ENCODE results near the gene DUOXA1. TPM values are rescaled to one million over a fixed set of nuclear protein-coding genes. Genes with fewer than 3 reads are reported as not detected.

DUOXA1 gene
- total and polyA plus RNA-seq, 7 donors = 0.04 to 0.56 (median 0.25) TPM; not detected in 3

DNA sequence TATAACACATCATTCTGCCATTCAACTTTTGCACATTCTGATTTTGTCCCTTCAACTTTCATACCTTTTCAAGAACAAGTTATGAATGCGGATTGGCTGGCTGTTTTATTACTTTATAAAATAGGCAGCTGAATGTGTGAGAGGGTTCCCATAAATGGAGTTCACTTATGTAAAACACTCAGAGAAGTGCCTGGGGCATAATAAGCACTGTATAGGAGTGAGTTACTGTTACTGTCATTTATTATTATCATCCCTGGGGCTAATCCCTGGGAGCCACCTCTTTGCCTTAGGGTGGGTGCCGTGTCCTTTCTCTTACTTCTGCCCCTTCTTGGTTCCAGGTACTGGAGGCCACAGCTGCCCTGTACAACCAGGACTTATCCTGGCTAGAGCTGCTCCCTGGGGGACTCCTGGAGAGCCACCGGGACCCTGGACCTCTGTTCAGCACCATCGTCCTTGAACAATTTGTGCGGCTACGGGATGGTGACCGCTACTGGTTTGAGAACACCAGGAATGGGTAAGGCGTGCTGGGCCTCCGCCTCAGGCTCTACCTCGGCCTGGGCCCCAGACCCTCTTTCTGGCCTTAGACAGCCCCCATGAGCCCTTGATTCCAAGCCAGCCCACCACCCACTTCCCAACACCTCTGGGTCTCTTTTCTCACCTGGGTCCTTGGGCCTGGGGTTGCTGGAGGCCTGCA lies 11.0 kb upstream of the DUOXA1 start:
- ATAC-seq (no peak), DNase-seq (no peak)
- TF ChIP-seq, protein P1, sequence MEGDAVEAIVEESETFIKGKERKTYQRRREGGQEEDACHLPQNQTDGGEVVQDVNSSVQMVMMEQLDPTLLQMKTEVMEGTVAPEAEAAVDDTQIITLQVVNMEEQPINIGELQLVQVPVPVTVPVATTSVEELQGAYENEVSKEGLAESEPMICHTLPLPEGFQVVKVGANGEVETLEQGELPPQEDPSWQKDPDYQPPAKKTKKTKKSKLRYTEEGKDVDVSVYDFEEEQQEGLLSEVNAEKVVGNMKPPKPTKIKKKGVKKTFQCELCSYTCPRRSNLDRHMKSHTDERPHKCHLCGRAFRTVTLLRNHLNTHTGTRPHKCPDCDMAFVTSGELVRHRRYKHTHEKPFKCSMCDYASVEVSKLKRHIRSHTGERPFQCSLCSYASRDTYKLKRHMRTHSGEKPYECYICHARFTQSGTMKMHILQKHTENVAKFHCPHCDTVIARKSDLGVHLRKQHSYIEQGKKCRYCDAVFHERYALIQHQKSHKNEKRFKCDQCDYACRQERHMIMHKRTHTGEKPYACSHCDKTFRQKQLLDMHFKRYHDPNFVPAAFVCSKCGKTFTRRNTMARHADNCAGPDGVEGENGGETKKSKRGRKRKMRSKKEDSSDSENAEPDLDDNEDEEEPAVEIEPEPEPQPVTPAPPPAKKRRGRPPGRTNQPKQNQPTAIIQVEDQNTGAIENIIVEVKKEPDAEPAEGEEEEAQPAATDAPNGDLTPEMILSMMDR (IDR thresholded peaks at IDR 0.05) = no peak
- intact Hi-C loops (cut with DNase I) = no loop called here
- 92 to 97% (median 94%) methylated on average over 10 of the region's 10 CpGs for WGBS, 3 donors
- H3K4me3 ChIP-seq = no peak overlapping the region
- no peak overlapping the region for H3K27ac ChIP-seq
- no peaks in the 10 kb centered on the region for H3K9me3 ChIP-seq
- no peaks in the 10 kb centered on the region for H3K36me3 ChIP-seq (ENCODE audit: insufficient read depth in 1 of 2, low read depth in 1 of 2)
- no peaks in the 10 kb centered on the region for H3K4me1 ChIP-seq
- peaks cover 0 to 11% (median 3%) of the 10 kb centered on the region in 3 donors for H3K27me3 ChIP-seq (ENCODE audit: insufficient read depth in 3 of 3, low read length in 2 of 3)

DNA sequence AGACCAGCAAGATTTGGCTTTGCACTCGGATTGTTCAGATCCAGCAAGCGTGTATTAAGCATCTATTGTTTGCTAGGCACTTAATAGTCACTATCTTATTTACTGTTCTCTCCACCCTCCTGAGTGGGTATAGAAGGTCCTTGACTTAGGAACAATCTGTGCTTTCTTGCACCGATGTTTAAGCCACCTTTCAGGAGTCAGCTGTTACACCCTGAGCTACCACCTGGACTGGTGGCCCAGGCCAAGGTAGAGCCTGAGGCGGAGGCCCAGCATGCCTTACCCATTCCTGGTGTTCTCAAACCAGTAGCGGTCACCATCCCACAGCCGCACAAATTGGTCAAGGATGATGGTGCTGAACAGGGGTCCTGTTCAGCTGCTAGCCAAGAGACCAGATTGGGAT lies 10.1 kb upstream of the DUOXA1 start:
- WGBS, 3 donors = 80 to 92% (median 82%) methylated on average over 6 of the region's 6 CpGs

DNA sequence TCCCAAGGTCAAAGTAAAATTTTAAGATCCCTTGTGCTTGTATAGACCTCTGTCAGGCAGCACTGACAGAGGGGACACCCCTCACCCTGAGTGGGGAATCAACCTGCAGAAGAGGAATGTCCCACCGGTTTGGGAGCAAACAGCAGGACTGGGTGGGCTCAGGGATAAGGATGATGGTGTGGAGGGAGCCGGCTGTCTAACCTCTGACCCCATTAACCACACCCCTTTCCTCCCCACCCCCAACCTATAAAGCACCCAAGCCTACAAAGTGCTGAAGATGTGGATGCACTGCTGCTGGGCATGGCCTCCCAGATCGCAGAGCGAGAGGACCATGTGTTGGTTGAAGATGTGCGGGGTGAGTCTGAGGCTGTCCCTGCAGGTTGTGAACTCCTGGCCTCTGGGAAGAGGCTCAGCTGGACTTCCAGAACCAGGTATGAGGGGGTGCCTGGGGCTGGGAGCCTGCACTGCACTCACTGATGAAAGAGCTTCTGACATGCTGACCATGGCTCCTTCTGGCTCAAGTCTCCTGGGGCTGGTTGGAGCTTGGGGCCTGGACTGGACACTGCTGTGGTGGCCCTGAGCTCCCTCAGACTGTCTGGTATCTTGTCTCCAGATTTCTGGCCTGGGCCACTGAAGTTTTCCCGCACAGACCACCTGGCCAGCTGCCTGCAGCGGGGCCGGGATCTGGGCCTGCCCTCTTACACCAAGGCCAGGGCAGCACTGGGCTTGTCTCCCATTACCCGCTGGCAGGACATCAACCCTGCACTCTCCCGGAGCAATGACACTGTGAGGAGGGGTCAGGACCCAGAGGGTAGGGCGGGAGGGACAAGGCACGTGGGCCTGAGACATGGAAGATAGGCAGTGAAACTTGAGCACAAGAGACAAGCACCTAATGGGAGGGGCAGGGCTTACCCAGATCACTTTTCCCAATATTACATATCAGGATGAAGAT lies 9.4 kb upstream of the DUOXA1 start:
- 50 to 61% (median 56%) methylated on average over 12 of the region's 12 CpGs for WGBS, 3 donors
- no peaks in the 10 kb centered on the region for H3K36me3 ChIP-seq (ENCODE audit: insufficient read depth in 1 of 2, low read depth in 1 of 2)
- peaks cover 0 to 24% (median 15%) of the 10 kb centered on the region in 3 donors for H3K27me3 ChIP-seq (ENCODE audit: insufficient read depth in 3 of 3, low read length in 2 of 3)

More for the DNA sequence above, 10.1 kb upstream of the DUOXA1 start:
- no peak for DNase-seq
- no peak for ATAC-seq
- TF ChIP-seq, protein P1 (IDR thresholded peaks at IDR 0.05) = no peak
- intact Hi-C loops (cut with DNase I) = no loop called here
- Histone ChIP-seq H3K27me3 (ENCODE audit: insufficient read depth in 3 of 3, low read length in 2 of 3) (peaks cover 0 to 18% (median 10%) of the 10 kb centered on the region in 3 donors), H3K4me1 (peaks cover 3% of the 10 kb centered on the region), H3K4me3 (no peak overlapping the region), H3K9me3 (no peaks in the 10 kb centered on the region), H3K27ac (no peak overlapping the region), H3K36me3 (ENCODE audit: insufficient read depth in 1 of 2, low read depth in 1 of 2) (no peaks in the 10 kb centered on the region)

DNA sequence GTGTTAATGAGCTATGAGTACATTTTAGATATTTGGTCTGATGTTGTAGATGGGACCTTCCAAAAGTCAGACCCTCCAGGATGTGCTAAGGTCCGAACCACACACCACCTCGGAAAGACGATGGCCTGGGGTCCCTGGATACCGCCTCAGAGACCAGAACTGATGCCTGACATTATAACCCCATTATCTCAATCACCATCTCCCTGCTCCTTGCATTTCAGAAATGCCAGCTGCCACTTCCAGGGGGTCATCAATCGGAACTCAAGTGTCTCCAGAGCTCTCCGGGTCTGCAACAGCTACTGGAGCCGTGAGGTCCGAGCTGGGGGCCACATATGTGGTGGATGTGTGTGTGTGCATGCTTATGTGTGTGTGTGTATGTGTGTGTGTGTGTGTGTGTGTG lies 8.0 kb upstream of the DUOXA1 start:
- intact Hi-C loops (cut with DNase I) = no loop called here
- Histone ChIP-seq H3K36me3 (ENCODE audit: insufficient read depth in 1 of 2, low read depth in 1 of 2) (no peaks in the 10 kb centered on the region), H3K4me1 (peaks cover 3% of the 10 kb centered on the region), H3K4me3 (no peak overlapping the region), H3K27me3 (ENCODE audit: insufficient read depth in 3 of 3, low read length in 2 of 3) (peaks cover 0 to 32% (median 16%) of the 10 kb centered on the region in 3 donors), H3K27ac (no peak overlapping the region), H3K9me3 (no peaks in the 10 kb centered on the region)
- TF ChIP-seq, protein P1 (IDR thresholded peaks at IDR 0.05) = no peak
- no peak for DNase-seq
- 72 to 82% (median 74%) methylated on average over 8 of the region's 8 CpGs for WGBS, 3 donors
- no peak for ATAC-seq

More for the DNA sequence above, 9.4 kb upstream of the DUOXA1 start:
- Histone ChIP-seq H3K27ac (no peak overlapping the region), H3K4me1 (peaks cover 3% of the 10 kb centered on the region), H3K9me3 (no peaks in the 10 kb centered on the region), H3K4me3 (no peak overlapping the region)
- TF ChIP-seq, protein P1 (IDR thresholded peaks at IDR 0.05) = no peak
- no peak for DNase-seq
- intact Hi-C loops (cut with DNase I) = no loop called here
- no peak for ATAC-seq

Measured in psoas muscle (tissue), 8 donors.